Sigmoid colon (tissue), 7 donors: ENCODE data around the gene MDK. TPM values are rescaled to one million over a fixed set of nuclear protein-coding genes. Genes with fewer than 3 reads are reported as not detected.

ENCODE experiments used
- DNase-seq: peaks from one replicate; pipeline ENCODE4 v3.0.0-alpha.2; 2019
- H3K27ac ChIP-seq, 4 donors: fragments of 200-600 bp; sonication (generic); one replicate each; pipeline ENCODE4 v1.5.1; 2016 to 2019; ENCODE audit warnings: mild to moderate bottlenecking in 1 of 4
- H3K27me3 ChIP-seq, 3 donors: fragments of 200-600 bp; sonication (generic); one replicate each; pipeline ENCODE4 v1.5.1; 2019; ENCODE audit warnings: mild to moderate bottlenecking in 1 of 3
- H3K36me3 ChIP-seq, 4 donors: fragments of 200-600 bp; sonication (generic); one replicate each; pipeline ENCODE4 v1.5.1; 2016 to 2019
- H3K4me1 ChIP-seq, 4 donors: fragments of 200-600 bp; sonication (generic); one replicate each; pipeline ENCODE4 v1.5.1; 2017 to 2019
- H3K4me3 ChIP-seq, 4 donors: fragments of 200-600 bp; sonication (generic); one replicate each; pipeline ENCODE4 v1.5.1; 2017 to 2019; ENCODE audit warnings: mild to moderate bottlenecking in 2 of 4, moderate library complexity in 1 of 4
- H3K9me3 ChIP-seq, 4 donors: fragments of 200-600 bp in 3 of 4; sonication (generic) in 3 of 4; one replicate each; pipeline versions ENCODE4 v1.5.1 to v1.6.1; 2013 to 2019
- CTCF ChIP-seq, 4 experiments: fragments of 450-650 bp in 3 of 4; fragments of 200-600 bp in 1 of 4; IDR thresholded peaks; one replicate each; pipeline ENCODE4 v1.5.1; 2016 to 2019; ENCODE audit warnings: antibody characterized with exemption in 4 of 4, mild to moderate bottlenecking in 3 of 4, moderate library complexity in 2 of 4
- EP300 ChIP-seq, 4 donors: sonication (generic); formaldehyde crosslinking; IDR thresholded peaks; one replicate each; pipeline ENCODE4 v1.6.1; 2017; ENCODE audit warnings: antibody characterized with exemption in 4 of 4
- POLR2A ChIP-seq, 2 donors: fragments of 450-650 bp; IDR thresholded peaks; one replicate each; pipeline ENCODE4 v1.6.1; 2016; ENCODE audit warnings: antibody characterized with exemption in 2 of 2, mild to moderate bottlenecking in 2 of 2, moderate library complexity in 2 of 2
- POLR2AphosphoS5 ChIP-seq, 4 donors: sonication (generic); formaldehyde crosslinking; IDR thresholded peaks; one replicate each; pipeline ENCODE4 v1.6.1; 2017; ENCODE audit warnings: antibody characterized with exemption in 4 of 4
- WGBS, 2 donors: extraction: QIAGEN DNeasy Blood & Tissue Kit; methylation state at CpG; one replicate each; pipeline ENCODE4 v1.1.7; 2013; 5-methylcytosine and 5-hydroxymethylcytosine counted together
- intact Hi-C: fragments of 100-400 bp; cut with DNase I; formaldehyde crosslinking; loops from one replicate; pipeline ENCODE4 v1.15.1; 2023
- polyA plus RNA-seq, 3 donors: library from polyadenylated mRNA; stranded (reverse); fragments of 200-250 nt; gene quantifications; one replicate each; pipeline ENCODE4 v1.2.3, GENCODE V29; 2013
- total RNA-seq, 4 donors: library from RNA; depleted of rRNA; stranded (reverse); fragments of >200 nt; gene quantifications; one replicate each; pipeline ENCODE4 v1.1.0, GENCODE V29; 2016
- donor health status: healthy with polysubstance abuse.
- donor health status: Bipolar disorder and iron deficiency.
- donor health status: healthy.

The MDK gene
- total and polyA plus RNA-seq, 7 donors, result 10.7 to 403 (median 49.9) TPM

DNA sequence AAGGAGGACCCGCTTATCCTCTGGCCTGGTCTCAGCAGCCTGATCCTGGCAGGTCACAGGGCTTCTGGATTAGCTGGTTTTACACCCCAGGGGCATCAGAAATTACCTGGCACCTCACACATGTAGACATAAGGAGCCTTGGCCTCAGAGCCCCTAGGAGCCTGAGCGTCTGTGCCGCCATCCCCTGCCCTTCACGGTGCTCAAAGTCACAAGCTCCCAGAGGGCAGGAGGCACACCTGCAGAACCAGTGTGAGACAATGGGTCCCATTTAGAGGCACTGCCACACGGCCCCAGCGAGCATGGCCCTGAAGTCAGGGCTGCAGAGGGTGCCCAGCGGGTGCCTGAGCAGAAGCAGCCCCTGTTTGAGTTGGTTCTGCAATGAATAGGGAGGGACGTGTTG, 30.3 kb upstream of the MDK start:
- TF ChIP-seq CTCF (IDR thresholded peaks at IDR 0.05), result no peak
- no peak for TF ChIP-seq POLR2AphosphoS5 (IDR thresholded peaks at IDR 0.05)
- TF ChIP-seq EP300 (IDR thresholded peaks at IDR 0.05), result no peak
- no peak for TF ChIP-seq POLR2A (IDR thresholded peaks at IDR 0.05)
- intact Hi-C loops, result no loop called here
- 84 to 92% methylated on average over 8 of the region's 8 CpGs for WGBS, 2 donors
- H3K4me3 ChIP-seq, result no peak overlapping the region
- no peaks in the 10 kb centered on the region for H3K36me3 ChIP-seq
- no peak overlapping the region for H3K27ac ChIP-seq
- H3K4me1 ChIP-seq, result peaks cover 0 to 54% (median 35%) of the 10 kb centered on the region in 4 donors
- no peak for DNase-seq
- H3K9me3 ChIP-seq, result no peaks in the 10 kb centered on the region
- H3K27me3 ChIP-seq, result no peaks in the 10 kb centered on the region

DNA sequence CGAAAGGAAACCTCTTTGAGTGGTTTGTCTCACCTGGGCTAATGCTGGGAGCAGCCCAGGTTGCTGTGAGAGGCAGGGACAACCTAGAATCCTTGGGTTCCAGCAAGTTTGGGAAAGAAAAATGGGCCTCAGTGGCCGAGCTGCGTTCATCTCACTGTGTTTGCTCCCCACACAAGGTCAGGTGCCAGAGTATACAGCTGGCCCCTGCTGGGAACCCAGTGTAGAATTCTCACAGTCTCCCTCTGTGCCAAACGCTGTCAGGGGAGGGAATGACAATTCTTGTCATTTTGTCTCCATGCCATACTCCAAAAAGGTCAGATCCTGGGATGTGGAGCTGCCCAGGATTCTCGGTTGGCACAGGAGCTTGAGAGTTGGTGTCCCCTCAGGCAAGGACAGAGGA, 29.9 kb upstream of the MDK start:
- 81 to 88% methylated on average over 5 of the region's 5 CpGs for WGBS, 2 donors
- H3K9me3 ChIP-seq, result no peaks in the 10 kb centered on the region
- no peaks in the 10 kb centered on the region for H3K27me3 ChIP-seq
- no peak for DNase-seq
- H3K36me3 ChIP-seq, result no peaks in the 10 kb centered on the region
- no peak for TF ChIP-seq POLR2A (IDR thresholded peaks at IDR 0.05)
- TF ChIP-seq CTCF (IDR thresholded peaks at IDR 0.05), result no peak
- TF ChIP-seq EP300 (IDR thresholded peaks at IDR 0.05), result no peak
- no peak for TF ChIP-seq POLR2AphosphoS5 (IDR thresholded peaks at IDR 0.05)
- no peak overlapping the region for H3K27ac ChIP-seq
- no peak overlapping the region for H3K4me3 ChIP-seq
- peaks cover 0 to 53% (median 33%) of the 10 kb centered on the region in 4 donors for H3K4me1 ChIP-seq
- intact Hi-C loops, result no loop called here

DNA sequence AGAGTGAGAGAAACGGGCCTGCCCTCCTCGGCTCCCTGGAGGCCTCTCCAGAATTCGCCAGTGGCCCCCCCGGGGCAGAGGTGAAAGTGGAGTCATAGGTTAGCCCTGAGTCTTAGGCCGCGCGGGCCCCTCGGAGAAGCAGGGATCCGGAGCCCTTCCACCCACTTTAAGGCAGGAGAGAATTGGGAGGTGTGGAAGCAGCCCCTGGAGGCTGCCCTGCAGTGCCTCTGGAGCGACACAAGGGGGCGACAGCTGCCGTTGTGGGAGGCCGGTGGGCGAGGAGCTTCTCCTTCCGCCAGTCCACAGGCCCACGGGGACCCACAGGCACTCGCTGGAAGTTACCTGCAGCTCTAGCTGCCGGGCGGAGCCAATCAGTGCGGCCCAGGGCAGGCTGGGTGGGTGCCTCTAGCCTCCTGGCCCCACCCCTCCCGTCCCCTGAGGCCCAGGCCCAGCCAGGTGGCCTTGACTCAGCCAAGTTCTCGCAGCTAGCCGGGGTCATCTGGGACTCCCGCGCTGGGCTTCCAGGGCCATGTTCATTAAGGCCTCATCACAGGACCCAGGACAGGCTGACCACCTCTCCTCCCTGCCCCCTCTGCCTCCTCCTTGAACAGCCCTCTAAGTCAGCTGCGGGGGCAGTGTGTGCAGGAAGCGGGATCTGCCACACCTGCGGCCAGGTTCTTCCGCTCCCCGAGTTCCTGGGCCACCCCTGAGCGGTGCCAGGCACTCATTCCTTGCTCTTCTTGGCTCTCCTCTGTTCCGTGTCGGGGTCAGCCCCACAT, 29.2 kb upstream of the MDK start:
- DNase-seq, result no peak
- H3K4me3 ChIP-seq, result no peak overlapping the region
- intact Hi-C loops, result no loop called here
- no peaks in the 10 kb centered on the region for H3K36me3 ChIP-seq
- H3K9me3 ChIP-seq, result no peaks in the 10 kb centered on the region
- H3K27ac ChIP-seq, result peak overlapping the region in 2 of 4 donors; percentile 8 to 43
- WGBS, 2 donors, result 58 to 71% methylated on average over 33 of the region's 33 CpGs
- no peaks in the 10 kb centered on the region for H3K27me3 ChIP-seq
- TF ChIP-seq POLR2A (IDR thresholded peaks at IDR 0.05) (no peak), CTCF (IDR thresholded peaks at IDR 0.05) (peak; percentile 52 to 74 (median 64)), EP300 (IDR thresholded peaks at IDR 0.05) (no peak), POLR2AphosphoS5 (IDR thresholded peaks at IDR 0.05) (no peak)
- peaks cover 0 to 49% (median 29%) of the 10 kb centered on the region in 4 donors for H3K4me1 ChIP-seq

GRCh38 chr11:46353698-46354097, 27.8 kb upstream of the MDK start:
- Histone ChIP-seq H3K36me3 (no peaks in the 10 kb centered on the region), H3K27ac (peak overlapping the region in 1 of 4 donors; percentile 6), H3K27me3 (no peaks in the 10 kb centered on the region), H3K9me3 (no peaks in the 10 kb centered on the region), H3K4me3 (no peak overlapping the region), H3K4me1 (peaks cover 0 to 38% (median 19%) of the 10 kb centered on the region in 4 donors)
- no peak for TF ChIP-seq POLR2A (IDR thresholded peaks at IDR 0.05)
- no peak for TF ChIP-seq POLR2AphosphoS5 (IDR thresholded peaks at IDR 0.05)
- no peak for TF ChIP-seq EP300 (IDR thresholded peaks at IDR 0.05)
- no peak for TF ChIP-seq CTCF (IDR thresholded peaks at IDR 0.05)
- DNase-seq, result no peak
- 66 to 75% methylated on average over 9 of the region's 9 CpGs for WGBS, 2 donors
- intact Hi-C loops, result no loop called here
